Lower lobe of right lung (tissue), 2 donors: ENCODE data around the gene WASF2. TPM values are rescaled to one million over a fixed set of nuclear protein-coding genes. Genes with fewer than 3 reads are reported as not detected.

Experiments
- ATAC-seq, 2 donors: fragments of 200-7000 bp; cut with Tn5 transposase; one replicate each; pipeline ENCODE4 v1.9.1; 2020 to 2022; ENCODE audit warnings: mild to moderate bottlenecking in 2 of 2, moderate library complexity in 2 of 2
- DNase-seq: peaks from one replicate; pipeline ENCODE4 v3.0.0-alpha.2; 2020
- H3K27ac ChIP-seq: fragments of 200-600 bp; one replicate; pipeline ENCODE4 v1.8.0; 2022
- H3K27me3 ChIP-seq: fragments of 200-600 bp; one replicate; pipeline ENCODE4 v1.8.0; 2022; ENCODE audit warnings: low read depth
- H3K36me3 ChIP-seq: fragments of 200-600 bp; one replicate; pipeline ENCODE4 v1.8.0; 2022; ENCODE audit warnings: mild to moderate bottlenecking
- H3K4me1 ChIP-seq: fragments of 200-600 bp; one replicate; pipeline ENCODE4 v1.8.0; 2022
- H3K4me3 ChIP-seq: fragments of 200-600 bp; one replicate; pipeline ENCODE4 v1.8.0; 2022; ENCODE audit warnings: mild to moderate bottlenecking
- H3K9me3 ChIP-seq: fragments of 200-600 bp; one replicate; pipeline ENCODE4 v1.8.0; 2022
- CTCF ChIP-seq: fragments of 200-600 bp; IDR thresholded peaks from one replicate; pipeline ENCODE4 v1.8.0; 2022; ENCODE audit warnings: antibody characterized with exemption, mild to moderate bottlenecking
- intact Hi-C: fragments of 100-400 bp; cut with DNase I; formaldehyde crosslinking; loops from one replicate; pipeline ENCODE4 v1.11.0; 2022
- total RNA-seq: library from RNA; stranded (reverse); fragmentation: NEBNext Ultra II Directional; extraction: Animal tissue kit (Norgen Biotek cat#: 25700); gene quantifications from one replicate; pipeline ENCODE4 v1.2.1, GENCODE V29; 2021
- donor health status: DM: no; HTN: yes; CAD: no; lungs with severe emphysema.

WASF2 gene
- total RNA-seq, 1 donor from 2014 or later: 159 TPM

- ATAC-seq: no peak
- intact Hi-C loops: no loop called here
- no peak for TF ChIP-seq CTCF
Observed at GRCh38 chr1:27448982-27449381, 41.0 kb downstream of the WASF2 start.

GRCh38 chr1:27447883-27448282 lies 42.1 kb downstream of the WASF2 start:
- DNase-seq (no peak), ATAC-seq (no peak)
- H3K9me3 ChIP-seq: no peaks in the 10 kb centered on the region
- H3K36me3 ChIP-seq: peaks cover 25% of the 10 kb centered on the region
- H3K27me3 ChIP-seq: no peaks in the 10 kb centered on the region
- no peak overlapping the region for H3K27ac ChIP-seq
- no peak for TF ChIP-seq CTCF
- peaks cover 41% of the 10 kb centered on the region for H3K4me1 ChIP-seq
- intact Hi-C loops: no loop called here
- no peak overlapping the region for H3K4me3 ChIP-seq

More at GRCh38 chr1:27448982-27449381, 41.0 kb downstream of the WASF2 start:
- Histone ChIP-seq H3K4me1 (peaks cover 41% of the 10 kb centered on the region), H3K36me3 (peaks cover 24% of the 10 kb centered on the region), H3K9me3 (no peaks in the 10 kb centered on the region), H3K27ac (no peak overlapping the region), H3K27me3 (no peaks in the 10 kb centered on the region), H3K4me3 (no peak overlapping the region)
- no peak for DNase-seq

GRCh38 chr1:27447399-27447798 lies 42.6 kb downstream of the WASF2 start:
- ATAC-seq (no peak), DNase-seq (no peak)
- intact Hi-C loops: no loop called here
- no peaks in the 10 kb centered on the region for H3K27me3 ChIP-seq
- peaks cover 25% of the 10 kb centered on the region for H3K36me3 ChIP-seq
- H3K4me3 ChIP-seq: no peak overlapping the region
- H3K4me1 ChIP-seq: peaks cover 41% of the 10 kb centered on the region
- H3K27ac ChIP-seq: no peak overlapping the region
- no peak for TF ChIP-seq CTCF
- H3K9me3 ChIP-seq: no peaks in the 10 kb centered on the region

DNA sequence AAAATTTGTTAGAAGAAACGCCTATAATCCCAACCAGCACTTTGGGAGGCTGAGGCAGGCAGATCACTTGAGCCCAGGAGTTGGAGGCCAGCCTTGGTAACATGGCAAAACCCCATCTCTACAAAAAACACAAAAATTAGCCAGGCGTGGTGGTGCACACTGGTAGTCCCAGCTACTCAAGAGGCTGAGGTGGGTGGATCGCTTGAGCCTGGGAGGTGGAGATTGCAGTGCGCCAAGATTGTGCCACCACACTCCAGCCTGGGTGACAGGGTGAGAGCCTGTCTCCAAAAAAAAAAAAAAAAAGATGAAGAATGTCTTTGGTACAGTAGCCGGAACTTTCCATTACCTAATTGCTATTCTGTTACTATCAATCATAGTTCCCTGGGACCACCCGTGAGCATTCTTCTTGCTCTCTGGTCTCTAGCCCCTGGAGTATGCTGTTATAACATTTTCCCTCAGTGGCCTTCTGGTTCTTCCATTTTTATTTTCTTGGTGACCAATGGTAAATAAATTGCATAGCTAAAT lies 43.4 kb downstream of the WASF2 start:
- ATAC-seq: no peak
- Histone ChIP-seq H3K4me3 (no peak overlapping the region), H3K9me3 (no peaks in the 10 kb centered on the region), H3K27ac (no peak overlapping the region), H3K4me1 (peaks cover 38% of the 10 kb centered on the region), H3K36me3 (peaks cover 25% of the 10 kb centered on the region), H3K27me3 (no peaks in the 10 kb centered on the region)
- no peak for DNase-seq
- intact Hi-C loops: no loop called here
- TF ChIP-seq CTCF: no peak

- Histone ChIP-seq H3K4me3 (no peak overlapping the region), H3K27me3 (no peaks in the 10 kb centered on the region), H3K27ac (no peak overlapping the region), H3K4me1 (peaks cover 32% of the 10 kb centered on the region), H3K36me3 (peaks cover 27% of the 10 kb centered on the region), H3K9me3 (no peaks in the 10 kb centered on the region)
- DNase-seq (no peak), ATAC-seq (no peak)
- no peak for TF ChIP-seq CTCF
- intact Hi-C loops: no loop called here
Observed at GRCh38 chr1:27445177-27445936, 44.6 kb downstream of the WASF2 start.
